HK-2 (cell line): Measurements from ENCODE around the gene MRAS.

ENCODE experiments used
- DNase-seq: peaks from one replicate; pipeline ENCODE4 v3.0.0-alpha.2; 2018; ENCODE audit not compliant: unreplicated experiment

The MRAS gene

GRCh38 chr3:138340511-138340910 is 7.9 kb upstream of the MRAS start:
- no peak for DNase-seq

DNA sequence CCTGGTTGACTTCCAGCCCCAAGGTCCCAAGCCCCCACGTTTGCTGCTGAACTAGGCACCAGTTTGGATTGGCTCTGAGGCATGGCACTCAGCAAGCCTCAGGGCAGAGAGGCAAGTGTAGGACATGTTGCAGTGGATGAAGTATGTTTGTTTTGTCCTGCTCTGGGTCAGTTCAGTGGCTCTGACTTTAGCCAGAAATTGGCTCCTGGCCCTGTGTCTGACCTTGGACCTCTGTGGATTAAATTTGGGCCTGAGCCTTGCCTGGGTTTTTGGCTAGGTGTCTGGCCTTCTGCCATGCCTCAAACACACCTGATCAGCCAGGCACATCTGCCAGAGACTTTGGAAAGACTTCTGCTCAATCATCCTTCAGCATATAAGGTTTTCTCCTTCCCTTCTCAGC is 3.6 kb upstream of the MRAS start:
- DNase-seq: no peak

GRCh38 chr3:138348754-138349739 is 668 bp downstream of the MRAS start:
- no peak for DNase-seq

- no peak for DNase-seq
These were observed 1.7 kb downstream of the MRAS start for GRCh38 chr3:138349926-138350665.

- DNase-seq: no peak
These were observed 2.8 kb downstream of the MRAS start for GRCh38 chr3:138351151-138351550.

DNA sequence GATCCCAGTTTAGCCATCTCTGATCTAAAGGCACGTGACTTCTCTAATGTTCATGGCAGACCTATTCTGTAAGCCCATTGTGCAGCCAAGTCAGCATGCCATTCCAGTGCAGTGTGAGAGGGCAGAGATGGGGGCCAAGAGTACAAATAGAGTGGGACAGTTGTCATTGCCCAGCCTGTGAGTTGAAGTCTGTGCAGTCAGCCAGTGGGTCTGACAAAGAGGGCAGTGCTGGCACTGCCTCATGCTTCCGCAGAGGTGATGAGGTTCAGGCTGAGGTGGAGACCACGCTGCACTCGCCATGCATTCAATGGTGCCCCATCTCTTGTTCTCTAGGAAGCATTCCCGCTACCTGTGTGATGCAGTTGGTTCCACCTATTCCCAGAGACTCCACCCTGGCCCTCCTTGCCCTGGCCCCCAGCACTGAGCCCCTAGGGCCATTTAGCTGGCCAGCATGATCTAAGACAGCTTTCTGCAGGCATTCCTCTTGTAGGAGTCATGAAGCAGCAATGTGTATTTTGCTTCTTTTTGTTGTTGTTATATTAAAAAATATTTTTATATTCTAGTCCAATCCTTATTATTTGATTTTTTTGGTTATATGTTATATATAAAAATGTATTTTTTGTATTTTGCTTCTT is 3.7 kb downstream of the MRAS start:
- no peak for DNase-seq

GRCh38 chr3:138354376-138354775 is 6.0 kb downstream of the MRAS start:
- DNase-seq: no peak

DNA sequence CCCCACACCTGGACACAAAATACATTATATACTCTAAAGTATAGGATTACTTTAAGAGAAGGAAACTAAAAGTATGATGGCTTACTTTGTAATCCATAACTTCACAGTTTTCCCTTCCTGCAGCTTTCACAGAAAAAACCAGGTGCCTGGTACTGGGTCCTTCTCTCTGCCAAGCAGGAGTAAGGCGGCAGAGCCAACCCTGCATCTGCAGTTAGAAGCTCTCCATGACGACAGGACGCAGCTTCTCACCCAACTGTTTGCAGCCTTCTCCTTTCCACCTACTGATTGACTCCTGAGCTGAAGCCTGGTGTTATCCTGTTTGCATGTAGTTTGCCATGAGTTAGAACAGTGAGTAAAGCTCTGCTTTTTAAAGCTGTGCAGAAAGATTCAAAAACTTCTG is 6.7 kb downstream of the MRAS start:
- DNase-seq: no peak

- DNase-seq: no peak
These were observed 8.5 kb downstream of the MRAS start for GRCh38 chr3:138356730-138357405.

- no peak for DNase-seq
These were observed 11.0 kb downstream of the MRAS start for GRCh38 chr3:138359148-138359918.

- DNase-seq: no peak
These were observed 11.8 kb downstream of the MRAS start for GRCh38 chr3:138359919-138360868.

DNA sequence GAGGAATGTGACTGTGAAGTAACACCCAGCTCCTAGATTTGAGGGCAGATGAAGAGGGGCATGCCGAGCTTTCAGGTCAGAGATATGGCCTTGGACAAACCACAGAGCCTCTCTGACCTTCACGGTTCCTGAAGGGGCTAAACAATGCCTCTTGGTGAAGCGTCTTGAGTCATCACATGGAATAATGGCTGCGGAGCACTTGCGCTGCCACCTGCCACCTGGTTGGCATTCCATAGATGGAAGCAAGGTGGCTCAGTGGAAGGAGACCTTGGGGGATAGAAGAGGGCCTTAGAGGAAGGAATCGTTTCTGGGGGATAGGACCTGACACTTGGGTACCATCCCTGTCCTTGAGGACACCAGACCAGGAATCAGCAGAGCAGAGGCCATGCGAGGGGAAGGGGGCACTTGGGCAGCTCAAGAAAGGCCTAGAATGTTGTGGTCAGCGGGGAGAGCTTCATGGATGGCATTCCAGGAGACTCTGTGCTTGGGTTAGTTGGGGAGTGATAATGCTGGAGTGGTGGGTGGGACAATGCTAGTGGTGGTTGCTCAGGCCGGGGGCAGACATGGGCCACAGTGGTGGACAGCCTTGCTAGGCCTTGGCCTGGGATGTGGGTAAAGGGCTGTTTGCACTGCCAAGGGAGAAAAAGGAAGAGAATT is 12.6 kb downstream of the MRAS start:
- DNase-seq: no peak

DNA sequence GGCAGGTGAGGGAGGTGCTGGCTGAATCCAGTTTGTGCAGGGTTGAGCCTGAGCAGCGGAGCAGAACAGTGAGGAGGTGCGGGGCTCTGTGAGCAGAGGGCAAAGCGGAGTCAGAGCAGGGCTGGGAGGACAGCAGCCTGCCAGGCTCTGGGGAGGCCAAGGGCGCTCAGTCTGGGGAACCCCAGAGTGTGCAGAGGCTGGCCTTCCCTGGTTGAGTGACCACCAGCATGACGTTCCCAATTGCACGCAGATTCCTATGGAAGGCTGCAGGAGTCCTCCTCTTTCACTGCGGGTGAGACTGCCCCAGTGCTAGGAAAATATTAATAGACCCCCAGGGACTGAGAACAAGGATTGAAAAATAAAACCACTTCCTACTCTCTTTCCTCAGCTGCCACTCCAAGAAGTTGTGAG is 13.2 kb downstream of the MRAS start:
- peak; percentile 93 for DNase-seq

DNA sequence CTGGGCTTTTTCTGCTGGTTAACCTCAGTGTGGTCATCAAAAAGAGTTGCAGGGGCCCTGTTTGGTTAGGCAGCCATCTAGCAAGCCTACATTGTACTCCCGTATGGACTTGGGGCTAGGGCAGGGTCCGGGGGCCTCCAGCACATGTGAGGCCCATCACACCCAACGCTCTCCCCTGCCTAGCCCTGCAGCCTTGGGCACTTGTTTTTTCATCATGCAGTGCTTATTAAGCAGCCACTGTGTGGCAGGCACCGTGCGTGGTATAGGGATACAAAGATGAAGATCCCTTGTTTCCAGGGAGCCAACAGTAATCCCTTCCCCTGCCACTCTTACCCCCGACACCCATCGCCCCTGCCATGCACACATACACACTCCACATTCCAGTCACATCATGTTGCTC is 14.2 kb downstream of the MRAS start:
- DNase-seq: no peak

DNA sequence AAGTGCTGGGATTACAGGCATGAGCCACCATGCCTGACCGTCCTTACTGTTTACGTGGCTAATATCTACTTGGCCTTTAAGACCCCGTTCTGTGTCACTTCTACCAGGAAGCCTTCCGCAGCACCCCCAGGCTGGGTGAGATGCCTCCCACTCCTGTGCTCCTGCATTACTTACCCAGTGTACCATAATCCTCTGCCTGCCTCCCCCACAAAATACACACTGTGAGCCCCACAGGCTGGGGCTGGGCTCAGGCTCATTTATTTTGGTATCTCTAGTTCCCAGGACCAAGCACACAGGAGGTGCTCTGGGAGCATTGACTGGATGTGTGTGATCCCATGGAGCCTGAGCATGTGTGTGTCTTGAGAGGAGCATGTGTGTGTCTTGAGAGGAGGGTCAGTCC is 14.9 kb downstream of the MRAS start:
- no peak for DNase-seq

DNA sequence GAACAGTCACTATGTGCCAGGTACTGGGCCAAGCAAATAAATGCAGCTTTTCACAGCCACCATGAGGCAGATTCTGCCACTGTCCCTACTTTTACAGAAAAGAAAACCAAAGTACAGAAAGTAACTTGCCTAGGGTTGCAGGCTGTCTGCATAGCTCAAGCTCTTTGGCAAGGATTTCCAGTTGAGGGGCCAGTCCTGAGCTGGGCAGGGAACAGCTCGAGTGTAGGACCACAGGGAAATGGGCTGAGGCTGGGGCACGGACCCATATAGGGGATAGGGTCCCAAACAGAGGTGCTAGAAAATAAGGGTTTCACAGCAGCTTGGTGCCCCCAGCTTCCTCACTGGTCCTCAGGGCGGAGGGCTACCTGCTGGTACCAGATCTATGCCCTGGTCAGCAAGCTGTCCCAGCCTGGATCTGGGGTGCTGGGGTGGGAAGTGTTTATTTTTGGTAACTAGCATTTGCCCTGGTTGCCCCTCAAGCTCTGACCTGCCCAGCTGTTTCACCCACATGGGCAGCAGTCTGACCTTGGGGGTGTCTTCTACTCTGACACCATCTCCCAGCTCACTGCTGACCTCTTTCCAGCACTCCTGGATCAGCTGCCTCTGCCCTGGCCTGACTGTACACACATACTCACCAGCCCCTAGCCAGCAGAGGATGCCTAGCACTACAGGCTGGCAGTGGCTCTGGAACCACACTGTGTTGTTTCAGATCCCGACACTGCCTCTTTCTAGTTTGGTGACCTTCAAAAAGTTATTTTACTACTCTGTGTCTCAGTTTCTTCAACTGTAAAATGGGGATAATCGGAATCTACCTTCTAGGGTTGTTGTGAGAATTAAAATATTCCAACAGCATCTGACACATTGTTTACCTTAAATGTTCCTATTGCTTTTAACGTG is 16.2 kb downstream of the MRAS start:
- DNase-seq: no peak

DNA sequence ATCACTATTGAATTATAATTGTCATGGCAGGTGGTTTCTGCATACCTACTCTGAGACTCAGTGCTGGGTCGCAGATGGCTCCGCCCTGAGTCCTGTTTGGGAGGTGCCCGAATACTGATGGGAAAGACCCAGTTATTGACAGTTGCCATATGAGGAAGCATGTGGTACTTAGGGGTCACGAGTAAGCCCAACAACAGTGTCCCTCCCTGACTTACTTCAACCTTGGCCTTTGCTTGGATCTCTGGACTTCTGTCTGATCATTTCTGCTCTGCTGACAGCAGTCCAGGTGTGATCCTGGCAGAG is 16.8 kb downstream of the MRAS start:
- DNase-seq: no peak

DNA sequence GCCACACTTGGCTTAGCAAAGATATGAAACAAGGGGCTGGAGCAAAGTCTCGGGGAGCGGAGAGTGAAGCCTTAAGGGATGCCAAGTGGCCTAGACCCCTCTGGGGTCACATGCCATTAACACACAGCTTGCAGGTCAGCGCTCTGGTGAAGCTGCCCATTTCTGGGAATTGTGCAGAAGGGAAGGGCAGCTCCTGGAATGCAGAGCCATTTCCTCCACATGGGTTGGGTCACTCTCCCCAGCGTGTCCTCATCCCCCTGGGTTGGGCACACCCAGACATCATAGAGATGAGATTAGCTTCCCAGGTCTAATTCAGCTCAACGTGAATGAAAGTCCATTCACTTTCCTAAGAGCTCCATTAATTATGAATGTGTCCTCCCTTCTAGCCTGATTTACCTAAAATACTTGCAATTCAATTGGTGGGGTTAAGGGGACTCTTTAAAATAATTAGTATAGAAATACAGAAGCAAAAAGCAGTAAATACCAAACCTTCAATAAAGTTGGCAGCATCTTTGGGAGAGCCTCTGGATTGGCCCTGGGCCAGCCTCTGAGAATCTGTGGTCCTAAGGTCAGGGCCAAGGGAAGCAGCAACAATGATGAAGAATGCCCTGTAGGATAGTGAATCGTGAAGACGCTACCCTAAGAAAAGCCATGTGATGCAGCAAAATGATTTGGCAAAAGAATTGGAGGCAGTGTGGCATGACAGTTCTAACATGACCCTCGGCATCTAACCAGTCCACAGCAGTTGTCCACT is 17.8 kb downstream of the MRAS start:
- DNase-seq: no peak
